Ovary (tissue), 3 donors: ENCODE data around the gene ZNF367.

Source experiments
- EP300 ChIP-seq: sonication (generic); formaldehyde crosslinking; IDR thresholded peaks from one replicate; pipeline ENCODE4 v1.6.1; 2017; ENCODE audit warnings: antibody characterized with exemption
- POLR2A ChIP-seq: fragments of 450-650 bp; IDR thresholded peaks from one replicate; pipeline ENCODE4 v1.6.1; 2017; ENCODE audit warnings: antibody characterized with exemption, mild to moderate bottlenecking, moderate library complexity
- TF ChIP-seq, protein P1 (sequence below), 3 donors: fragments of 450-650 bp in 2 of 3; fragments of 200-600 bp in 1 of 3; IDR thresholded peaks; one replicate each; pipeline versions ENCODE4 v1.5.1 to v1.8.0; 2016 to 2022; ENCODE audit warnings: antibody characterized with exemption in 3 of 3, mild to moderate bottlenecking in 1 of 3
- donor health status: DM: no; HTN: no; CAD: no.

DNA sequence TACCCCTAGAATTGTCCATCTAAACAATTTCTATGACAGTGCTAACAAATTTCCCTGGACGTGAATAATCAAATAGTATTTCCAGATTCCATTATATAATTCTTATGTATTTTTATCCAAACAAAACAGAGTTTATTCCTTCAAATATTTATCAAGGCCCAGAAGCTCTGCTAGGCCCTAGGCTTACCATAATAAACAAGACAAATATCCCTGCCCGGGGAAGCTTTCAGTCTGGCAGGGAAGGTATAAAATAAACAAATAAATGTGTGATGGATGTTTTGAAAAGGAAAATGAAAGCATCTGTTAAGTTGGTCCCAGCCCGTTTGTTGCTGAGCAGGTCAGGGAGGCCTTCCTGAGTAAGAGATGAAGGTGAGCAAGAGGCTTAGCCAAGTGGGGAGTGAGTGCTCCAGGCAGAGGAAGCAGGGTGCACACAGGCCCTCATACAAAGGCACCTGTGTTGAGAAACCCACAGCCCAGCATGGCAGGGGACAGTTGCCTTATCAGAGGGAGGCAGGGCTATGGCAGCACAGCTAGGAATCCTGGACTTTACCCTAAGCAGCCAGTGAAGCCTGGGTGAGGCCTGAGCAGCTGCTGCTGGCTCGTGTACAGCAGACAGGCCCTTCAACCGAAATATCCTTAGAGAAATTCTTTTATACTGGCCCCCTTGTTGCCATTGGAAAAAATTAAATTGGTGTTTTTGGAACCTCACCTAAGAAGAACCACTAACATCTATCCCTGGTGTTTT lies 27.0 kb downstream of the ZNF367 start:
- TF ChIP-seq, protein P1, sequence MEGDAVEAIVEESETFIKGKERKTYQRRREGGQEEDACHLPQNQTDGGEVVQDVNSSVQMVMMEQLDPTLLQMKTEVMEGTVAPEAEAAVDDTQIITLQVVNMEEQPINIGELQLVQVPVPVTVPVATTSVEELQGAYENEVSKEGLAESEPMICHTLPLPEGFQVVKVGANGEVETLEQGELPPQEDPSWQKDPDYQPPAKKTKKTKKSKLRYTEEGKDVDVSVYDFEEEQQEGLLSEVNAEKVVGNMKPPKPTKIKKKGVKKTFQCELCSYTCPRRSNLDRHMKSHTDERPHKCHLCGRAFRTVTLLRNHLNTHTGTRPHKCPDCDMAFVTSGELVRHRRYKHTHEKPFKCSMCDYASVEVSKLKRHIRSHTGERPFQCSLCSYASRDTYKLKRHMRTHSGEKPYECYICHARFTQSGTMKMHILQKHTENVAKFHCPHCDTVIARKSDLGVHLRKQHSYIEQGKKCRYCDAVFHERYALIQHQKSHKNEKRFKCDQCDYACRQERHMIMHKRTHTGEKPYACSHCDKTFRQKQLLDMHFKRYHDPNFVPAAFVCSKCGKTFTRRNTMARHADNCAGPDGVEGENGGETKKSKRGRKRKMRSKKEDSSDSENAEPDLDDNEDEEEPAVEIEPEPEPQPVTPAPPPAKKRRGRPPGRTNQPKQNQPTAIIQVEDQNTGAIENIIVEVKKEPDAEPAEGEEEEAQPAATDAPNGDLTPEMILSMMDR (IDR thresholded peaks at IDR 0.05): no peak
- TF ChIP-seq EP300 (no peak), POLR2A (no peak)
